CD4-positive, CD25-positive, alpha-beta regulatory T cell (primary cell): ENCODE results near the gene TNKS2. TPM values are rescaled to one million over a fixed set of nuclear protein-coding genes. Genes with fewer than 3 reads are reported as not detected.

ENCODE experiments used
- ATAC-seq, 2 donors: fragments of 150-1000 bp; cut with Tn5 transposase; one replicate each; pipeline ENCODE4 v1.10.0; 2021; ENCODE audit warnings: low read depth in 2 of 2, moderate number of reproducible peaks in 2 of 2, moderate library complexity in 1 of 2
- DNase-seq, 3 donors: peaks; one replicate each; pipeline versions ENCODE4 v3.0.0 to v3.0.0-alpha.2; 2012 to 2022; ENCODE audit warnings: mixed read lengths in 1 of 3
- H3K27ac ChIP-seq: one replicate; pipeline ENCODE4 v1.7.0; 2013; ENCODE audit warnings: mild to moderate bottlenecking, low read length; ENCODE audit not compliant: insufficient read depth, poor library complexity, severe bottlenecking
- H3K27me3 ChIP-seq: one replicate; pipeline ENCODE4 v1.7.0; 2013; ENCODE audit warnings: low read length; ENCODE audit not compliant: control insufficient read depth, insufficient read depth
- H3K36me3 ChIP-seq: one replicate; pipeline ENCODE4 v1.7.0; 2013; ENCODE audit warnings: mild to moderate bottlenecking, low read length, moderate library complexity; ENCODE audit not compliant: control insufficient read depth, insufficient read depth
- H3K4me1 ChIP-seq: 2 replicates; pipeline ENCODE4 v1.7.0; 2013; ENCODE audit warnings: mild to moderate bottlenecking, low read length; ENCODE audit not compliant: insufficient read depth, control insufficient read depth, poor library complexity, severe bottlenecking
- H3K4me3 ChIP-seq: one replicate; pipeline ENCODE4 v1.7.0; 2013; ENCODE audit warnings: low read depth, mild to moderate bottlenecking, low read length, moderate library complexity
- H3K9me3 ChIP-seq, 2 experiments: 1 replicate in 1 of 2; 2 replicates in 1 of 2; pipeline ENCODE4 v1.7.0; 2013; ENCODE audit warnings: low read length in 2 of 2, mild to moderate bottlenecking in 1 of 2, moderate library complexity in 1 of 2; ENCODE audit not compliant: control insufficient read depth in 2 of 2
- H3K27ac Mint-ChIP-seq, 3 donors: one replicate each; pipeline ENCODE4 v1.8.0; 2020 to 2022; ENCODE audit warnings: mild to moderate bottlenecking in 3 of 3, mixed read lengths in 3 of 3, moderate library complexity in 2 of 3
- H3K27me3 Mint-ChIP-seq: one replicate; pipeline ENCODE4 v1.8.0; 2022; ENCODE audit warnings: mild to moderate bottlenecking, mixed read lengths
- H3K36me3 Mint-ChIP-seq: one replicate; pipeline ENCODE4 v1.8.0; 2020; ENCODE audit warnings: mixed read lengths
- H3K4me1 Mint-ChIP-seq, 4 donors: one replicate each; pipeline ENCODE4 v1.8.0; 2020 to 2022; ENCODE audit warnings: mixed read lengths in 4 of 4, mild to moderate bottlenecking in 1 of 4
- H3K4me3 Mint-ChIP-seq, 4 donors: one replicate each; pipeline ENCODE4 v1.8.0; 2020 to 2022; ENCODE audit warnings: mild to moderate bottlenecking in 4 of 4, mixed read lengths in 4 of 4, moderate library complexity in 3 of 4
- H3K9me3 Mint-ChIP-seq, 7 donors: one replicate each; pipeline ENCODE4 v1.8.0; 2020 to 2022; ENCODE audit warnings: mixed read lengths in 7 of 7, mild to moderate bottlenecking in 3 of 7, moderate library complexity in 2 of 7
- polyA plus RNA-seq, 4 donors: library from polyadenylated mRNA; unstranded; fragments of 300-500 nt; fragmentation: Illumina TruSeq; gene quantifications; one replicate each; pipeline ENCODE4 v1.2.3, GENCODE V29; 2021
- total RNA-seq: library from RNA; stranded (reverse); gene quantifications from one replicate; pipeline ENCODE4 v1.2.3, GENCODE V29; 2022

TNKS2 gene
- total and polyA plus RNA-seq, 5 donors from 2014 or later = 21.8 to 48.4 (median 24.3) TPM

DNA sequence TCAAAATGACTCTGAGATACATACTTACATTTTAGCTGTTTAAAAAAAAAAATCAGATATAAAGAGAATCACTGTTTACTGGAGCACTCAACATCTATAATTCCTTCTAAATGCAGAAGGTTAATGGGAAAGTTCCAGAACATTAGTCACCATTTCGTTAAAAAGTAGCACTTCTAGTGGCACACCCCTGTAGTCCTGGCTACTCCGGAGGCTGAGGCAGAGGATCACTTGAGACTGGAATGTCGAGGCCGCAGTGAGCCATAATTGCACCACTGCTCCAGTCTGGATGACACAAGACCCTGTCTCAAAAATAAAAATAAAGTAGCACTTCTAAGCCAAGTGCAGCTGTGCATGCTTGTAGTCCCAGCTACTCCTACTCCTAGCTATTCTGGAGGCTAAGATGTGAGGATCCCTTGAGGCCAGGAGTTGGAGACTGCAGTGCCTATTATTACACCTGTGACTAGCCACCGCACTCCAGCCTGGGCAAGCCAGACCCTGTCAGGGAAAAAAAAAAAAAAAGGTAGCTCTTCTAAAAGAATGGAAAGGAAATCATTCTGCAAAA is 108.9 kb downstream of the TNKS2 start:
- Histone ChIP-seq H3K27ac (no peak overlapping the region), H3K4me1 (peaks cover 20% of the 10 kb centered on the region), H3K36me3 (no peaks in the 10 kb centered on the region), H3K27me3 (peaks cover 5% of the 10 kb centered on the region), H3K9me3 (no peaks in the 10 kb centered on the region), H3K4me3 (peak overlapping the region; percentile 5)
- peak overlapping the region in 2 of 3 donors; percentile 7 to 89 for H3K27ac Mint-ChIP-seq
- no peak for ATAC-seq
- H3K36me3 Mint-ChIP-seq = no peaks in the 10 kb centered on the region
- H3K9me3 Mint-ChIP-seq = no peaks in the 10 kb centered on the region
- H3K4me3 Mint-ChIP-seq = peak overlapping the region; percentile 90 to 95 (median 93)
- peaks cover 15% of the 10 kb centered on the region for H3K27me3 Mint-ChIP-seq
- H3K4me1 Mint-ChIP-seq = peaks cover 16 to 30% (median 27%) of the 10 kb centered on the region in 4 donors
- DNase-seq = no peak

DNA sequence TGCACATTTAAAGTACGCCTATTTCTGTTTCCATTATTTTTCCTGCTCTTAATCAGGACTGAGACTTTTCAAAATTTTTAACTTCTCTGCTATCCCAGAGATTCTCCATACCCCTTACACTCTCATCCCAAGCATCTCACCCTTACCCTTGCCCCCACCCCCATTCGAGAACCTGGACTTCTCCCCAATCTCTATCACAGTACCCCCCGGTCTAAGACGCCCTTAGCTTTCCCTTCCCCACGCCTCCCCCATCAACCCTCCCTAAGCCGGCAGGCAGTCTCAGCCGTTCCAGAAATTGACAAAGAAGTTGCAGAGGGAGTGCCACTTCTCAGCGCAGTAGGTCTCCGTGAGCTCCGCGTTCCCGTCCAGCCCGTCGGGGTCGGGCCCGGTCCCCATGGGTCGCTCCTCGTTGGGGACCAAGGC is 109.7 kb downstream of the TNKS2 start:
- H3K27ac ChIP-seq = peak overlapping the region; percentile 55
- peaks cover 19% of the 10 kb centered on the region for H3K4me1 ChIP-seq
- H3K36me3 Mint-ChIP-seq = no peaks in the 10 kb centered on the region
- ATAC-seq = peak in 1 of 2 donors; percentile 3
- peak overlapping the region; percentile 69 for H3K4me3 ChIP-seq
- no peaks in the 10 kb centered on the region for H3K9me3 ChIP-seq
- H3K27me3 Mint-ChIP-seq = peaks cover 23% of the 10 kb centered on the region
- peak overlapping the region; percentile 90 to 95 (median 93) for H3K4me3 Mint-ChIP-seq
- peak overlapping the region; percentile 69 to 89 (median 85) for H3K27ac Mint-ChIP-seq
- DNase-seq = no peak
- H3K4me1 Mint-ChIP-seq = peaks cover 16 to 28% (median 23%) of the 10 kb centered on the region in 4 donors
- H3K9me3 Mint-ChIP-seq = no peaks in the 10 kb centered on the region
- no peaks in the 10 kb centered on the region for H3K36me3 ChIP-seq
- peaks cover 5% of the 10 kb centered on the region for H3K27me3 ChIP-seq

DNA sequence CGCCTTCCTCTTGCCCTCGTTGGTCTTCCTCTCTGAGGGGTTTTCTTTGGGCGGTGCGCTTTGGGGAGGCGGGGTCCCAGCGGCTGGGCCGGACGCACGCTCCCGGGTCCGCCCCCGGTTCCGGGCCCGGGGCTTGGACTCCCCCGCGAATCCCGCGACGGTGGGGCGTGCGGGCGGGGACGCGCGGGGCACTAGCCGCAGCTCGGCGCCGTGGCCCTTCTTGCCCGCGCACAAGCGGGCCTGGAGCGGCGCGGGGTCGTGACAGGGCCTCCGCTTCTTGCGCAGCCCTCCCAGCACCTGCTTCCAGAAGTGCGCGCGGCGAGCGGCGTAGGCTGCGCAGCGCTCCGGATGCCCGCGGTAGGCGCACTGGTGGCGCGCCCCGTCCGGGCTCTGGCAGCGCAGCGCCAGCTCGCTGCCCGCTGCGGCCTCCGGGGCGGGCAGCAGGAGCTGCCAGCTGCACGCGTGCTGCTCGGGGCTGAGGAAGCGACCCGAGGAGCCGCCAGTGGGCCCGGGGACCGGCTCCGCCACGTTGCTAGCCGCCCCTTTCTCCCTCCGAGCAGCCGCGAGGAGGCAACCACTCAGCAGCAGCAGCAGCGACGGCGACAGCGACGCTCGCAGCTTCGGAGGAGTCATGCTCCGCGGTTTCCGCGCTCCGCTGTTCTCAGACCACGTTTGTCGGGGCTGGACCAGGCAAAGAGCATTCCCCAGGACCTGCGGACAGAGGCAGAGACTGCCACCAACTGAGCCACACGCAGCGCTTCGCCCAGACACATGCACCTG is 110.3 kb downstream of the TNKS2 start:
- Mint-ChIP-seq H3K36me3 (no peaks in the 10 kb centered on the region), H3K27ac (peak overlapping the region; percentile 84 to 98 (median 88)), H3K4me1 (peaks cover 16 to 28% (median 24%) of the 10 kb centered on the region in 4 donors), H3K27me3 (peaks cover 29% of the 10 kb centered on the region), H3K9me3 (peaks cover 0 to 1% (median 0%) of the 10 kb centered on the region in 7 donors), H3K4me3 (peak overlapping the region; percentile 94 to 98 (median 96))
- H3K36me3 ChIP-seq = no peaks in the 10 kb centered on the region
- peak overlapping the region; percentile 55 for H3K27ac ChIP-seq
- H3K9me3 ChIP-seq = no peaks in the 10 kb centered on the region
- peaks cover 9% of the 10 kb centered on the region for H3K27me3 ChIP-seq
- ATAC-seq = peak; percentile 86 to 88
- peaks cover 19% of the 10 kb centered on the region for H3K4me1 ChIP-seq
- DNase-seq = peak; percentile 43 to 87 (median 77)
- peak overlapping the region; percentile 87 for H3K4me3 ChIP-seq

DNA sequence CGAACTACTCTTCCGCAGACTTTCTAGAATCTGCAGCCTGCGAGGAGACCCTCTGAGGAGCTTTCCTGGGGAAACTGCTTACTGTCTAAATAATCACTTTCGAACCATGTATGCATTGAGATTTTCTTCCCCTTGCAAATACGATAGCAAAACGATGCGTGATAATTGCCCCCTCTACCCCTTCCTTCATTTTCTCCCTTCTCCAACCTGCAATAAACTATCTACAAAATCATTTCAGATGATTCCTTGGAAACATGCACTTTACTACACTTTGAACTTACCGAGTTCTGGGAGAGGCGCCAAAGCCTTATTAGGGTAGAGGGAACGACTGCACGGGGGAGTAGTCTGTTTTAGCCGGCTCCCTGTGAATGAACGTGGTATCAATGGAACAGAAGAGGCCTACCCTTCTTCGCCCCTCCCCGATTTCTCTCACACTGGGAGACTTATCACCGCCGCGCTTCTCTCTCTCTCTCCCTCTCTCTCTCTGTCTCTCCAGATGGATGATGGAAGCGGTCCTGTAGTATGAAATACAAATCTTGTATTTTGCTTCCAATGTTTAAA is 111.0 kb downstream of the TNKS2 start, which contains the start of gene FGFBP3:
Gene FGFBP3 (minus strand): TSS at position 370 of the 561 bp plus-strand sequence. CDS start 517 bp downstream, outside the sequence.
- peak in 2 of 3 donors; percentile 14 to 49 for DNase-seq
- H3K36me3 Mint-ChIP-seq = no peaks in the 10 kb centered on the region
- peak; percentile 2 to 7 for ATAC-seq
- no peaks in the 10 kb centered on the region for H3K9me3 ChIP-seq
- peak within 1 kb of the TSS; percentile 94 to 98 (median 96) for H3K4me3 Mint-ChIP-seq
- H3K27ac Mint-ChIP-seq = peak within 1 kb of the TSS; percentile 84 to 98 (median 88)
- peak within 1 kb of the TSS; percentile 87 for H3K4me3 ChIP-seq
- peak within 1 kb of the TSS; percentile 55 for H3K27ac ChIP-seq
- peaks cover 0 to 1% (median 0%) of the 10 kb centered on the region in 7 donors for H3K9me3 Mint-ChIP-seq
- peaks cover 16 to 28% (median 24%) of the 10 kb centered on the region in 4 donors for H3K4me1 Mint-ChIP-seq
- H3K36me3 ChIP-seq = no peaks in the 10 kb centered on the region
- H3K27me3 Mint-ChIP-seq = peaks cover 36% of the 10 kb centered on the region
- H3K27me3 ChIP-seq = peaks cover 15% of the 10 kb centered on the region
- peaks cover 19% of the 10 kb centered on the region for H3K4me1 ChIP-seq

DNA sequence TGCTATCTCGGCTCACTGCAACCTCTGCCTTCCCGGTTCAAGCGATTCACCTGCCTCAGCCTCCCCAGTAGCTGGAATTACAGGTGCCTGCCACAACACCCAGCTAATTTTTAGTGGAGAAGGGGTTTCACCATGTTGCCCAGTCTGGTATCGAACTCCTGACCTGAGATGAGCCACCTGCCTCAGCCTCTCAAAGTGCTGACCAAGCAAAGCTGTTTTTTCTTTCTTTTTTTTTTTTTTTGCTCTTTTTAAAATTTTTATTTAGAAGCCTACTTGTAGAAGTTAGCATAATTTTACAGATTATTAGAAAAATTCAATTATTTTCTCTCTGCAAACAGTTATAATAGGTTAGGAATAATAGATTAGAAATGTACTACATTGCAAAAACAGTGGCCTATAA is 112.2 kb downstream of the TNKS2 start:
- Mint-ChIP-seq H3K4me3 (peak overlapping the region in 1 of 4 donors; percentile 47), H3K9me3 (peaks cover 0 to 1% (median 0%) of the 10 kb centered on the region in 7 donors), H3K4me1 (peaks cover 16 to 28% (median 24%) of the 10 kb centered on the region in 4 donors), H3K27ac (no peak overlapping the region), H3K27me3 (peaks cover 47% of the 10 kb centered on the region), H3K36me3 (no peaks in the 10 kb centered on the region)
- no peak overlapping the region for H3K4me3 ChIP-seq
- DNase-seq (no peak), ATAC-seq (no peak)
- no peak overlapping the region for H3K27ac ChIP-seq
- H3K9me3 ChIP-seq = no peaks in the 10 kb centered on the region
- H3K4me1 ChIP-seq = peaks cover 19% of the 10 kb centered on the region
- peaks cover 17% of the 10 kb centered on the region for H3K27me3 ChIP-seq
- no peaks in the 10 kb centered on the region for H3K36me3 ChIP-seq

Other genes starting within 250 kb of the TNKS2 start
- not detected for gene PPP1R3C, start 165.4 kb upstream of the TNKS2 start, total RNA-seq
- gene PPP1R3C, start 165.4 kb upstream of the TNKS2 start, polyA plus RNA-seq = not detected
- gene FGFBP3, start 111.1 kb downstream of the TNKS2 start, total RNA-seq = 1.5 TPM
- 1 to 10 TPM in 3 of 4 donors, under 1 TPM in 1; 0.68 to 2.3 (median 1.2) TPM for gene FGFBP3, start 111.1 kb downstream of the TNKS2 start, polyA plus RNA-seq
- gene BTAF1, start 125.3 kb downstream of the TNKS2 start, total RNA-seq = 75.4 TPM
- 1 to 10 TPM; 7.5 to 9.6 (median 7.9) TPM for gene BTAF1, start 125.3 kb downstream of the TNKS2 start, polyA plus RNA-seq